EL (cell line): ENCODE data around the gene CMTR2.

Experiments used
- DNase-seq: peaks from one replicate; pipeline ENCODE4 v3.0.0-alpha.2; 2016

Gene CMTR2

GRCh38 chr16:71264299-71264698 is 24.9 kb downstream of the CMTR2 start:
- no peak for DNase-seq

- no peak for DNase-seq
These were observed 25.6 kb downstream of the CMTR2 start for GRCh38 chr16:71263582-71263981.

GRCh38 chr16:71262391-71262790 is 26.8 kb downstream of the CMTR2 start:
- DNase-seq = no peak

GRCh38 chr16:71260995-71261394 is 28.2 kb downstream of the CMTR2 start:
- no peak for DNase-seq

- no peak for DNase-seq
These were observed 30.1 kb downstream of the CMTR2 start for GRCh38 chr16:71259086-71259485.

GRCh38 chr16:71258372-71258771 is 30.8 kb downstream of the CMTR2 start:
- no peak for DNase-seq

- DNase-seq = no peak
These were observed 31.4 kb downstream of the CMTR2 start for GRCh38 chr16:71257768-71258167.

GRCh38 chr16:71255721-71256120 is 33.5 kb downstream of the CMTR2 start:
- DNase-seq = no peak

GRCh38 chr16:71254832-71255525 is 34.2 kb downstream of the CMTR2 start:
- no peak for DNase-seq

GRCh38 chr16:71250461-71251235 is 38.6 kb downstream of the CMTR2 start:
- no peak for DNase-seq

GRCh38 chr16:71249399-71249798 is 39.8 kb downstream of the CMTR2 start:
- DNase-seq = no peak

GRCh38 chr16:71247478-71247877 is 41.7 kb downstream of the CMTR2 start:
- no peak for DNase-seq

- no peak for DNase-seq
These were observed 42.9 kb downstream of the CMTR2 start for GRCh38 chr16:71246309-71246708.

- no peak for DNase-seq
These were observed 44.7 kb downstream of the CMTR2 start for GRCh38 chr16:71244521-71244920.

- no peak for DNase-seq
These were observed 46.6 kb downstream of the CMTR2 start for GRCh38 chr16:71242601-71243000.

- DNase-seq = no peak
These were observed 47.2 kb downstream of the CMTR2 start for GRCh38 chr16:71242036-71242435.
